Measurements from ENCODE around the gene NEUROG2. TPM values are rescaled to one million over a fixed set of nuclear protein-coding genes. Genes with fewer than 3 reads are reported as not detected.
"Not testable (repeated sequence)": the region's sequence is repeated elsewhere in the genome, so short reads cannot be mapped to it uniquely, and the experiment has no call there.

The NEUROG2 gene
- polyA plus RNA-seq, 3 donors, result 0.12 TPM; not detected in 2

GRCh38 chr4:112523008-112523721 is 7.2 kb upstream of the NEUROG2 start:
- Mint-ChIP-seq H3K27me3 (ENCODE audit: low read depth in 3 of 3) (peaks cover 88 to 91% (median 91%) of the 10 kb centered on the region in 3 donors), H3K9me3 (peaks cover 0 to 30% (median 18%) of the 10 kb centered on the region in 7 donors), H3K4me1 (peaks cover 46% of the 10 kb centered on the region), H3K27ac (peak overlapping the region in 1 of 7 donors; percentile 6), H3K4me3 (peak overlapping the region; percentile 85 to 99), H3K36me3 (peaks cover 0 to 14% of the 10 kb centered on the region in 2 donors)
- H3K79me2 ChIP-seq (ENCODE audit: insufficient read depth, low read length), result no peaks in the 10 kb centered on the region
- peaks cover 22 to 25% of the 10 kb centered on the region in 2 donors for H3K4me1 ChIP-seq (ENCODE audit: control insufficient read depth in 1 of 2, insufficient read depth in 2 of 2, low read length in 2 of 2)
- peak; percentile 37 to 63 (median 47) for DNase-seq
- H3K27ac ChIP-seq (ENCODE audit: low read depth in 1 of 2, low read length in 2 of 2), result no peak overlapping the region
- H3K9me3 ChIP-seq (replicated peaks in 1 of 2; ENCODE audit: control insufficient read depth in 1 of 2, insufficient read depth in 1 of 2, low read length in 2 of 2), result peaks cover 0 to 24% of the 10 kb centered on the region in 2 donors
- H3K4me3 ChIP-seq (replicated peaks in 1 of 3; ENCODE audit: low read depth in 2 of 3, low read length in 3 of 3), result peak overlapping the region; percentile 47 to 82 (median 65)
- H3K9ac ChIP-seq (ENCODE audit: insufficient read depth, low read length, poor library complexity, severe bottlenecking), result no peak overlapping the region
- no peaks in the 10 kb centered on the region for H4K20me1 ChIP-seq (ENCODE audit: insufficient read depth, low read length)
- intact Hi-C loops (cut with micrococcal nuclease), result loop anchor here (5.0 kb wide), 1 partner anchor 196 kb away; no protein-coding TSS in a partner anchor
- peaks cover 73 to 88% of the 10 kb centered on the region in 2 donors for H3K27me3 ChIP-seq (ENCODE audit: control insufficient read depth in 2 of 2, insufficient read depth in 2 of 2, low read length in 2 of 2)
- no peaks in the 10 kb centered on the region for H3K36me3 ChIP-seq (replicated peaks in 1 of 2; ENCODE audit: control insufficient read depth in 1 of 2, insufficient read depth in 2 of 2, low read length in 2 of 2)
- WGBS (ENCODE audit: insufficient coverage), result 7% methylated on average over 22 of the region's 37 CpGs
- H3K4me2 ChIP-seq (replicated peaks; ENCODE audit: extremely low read depth, low read length, poor library complexity, severe bottlenecking), result peak overlapping the region; percentile 92
- H2AFZ ChIP-seq (ENCODE audit: insufficient read depth, low read depth, low read length, poor library complexity, severe bottlenecking), result peak overlapping the region; percentile 74
- TF ChIP-seq CTCF (IDR thresholded peaks at IDR 0.05), result peak; percentile 34

GRCh38 chr4:112522431-112522830 is 6.5 kb upstream of the NEUROG2 start:
- Histone ChIP-seq H3K4me2 (replicated peaks; ENCODE audit: extremely low read depth, low read length, poor library complexity, severe bottlenecking) (peak overlapping the region; percentile 92), H3K27me3 (ENCODE audit: control insufficient read depth in 2 of 2, insufficient read depth in 2 of 2, low read length in 2 of 2) (peaks cover 81 to 96% of the 10 kb centered on the region in 2 donors), H3K4me3 (replicated peaks in 1 of 3; ENCODE audit: low read depth in 2 of 3, low read length in 3 of 3) (peak overlapping the region in 1 of 3 experiments; percentile 82), H3K9me3 (replicated peaks in 1 of 2; ENCODE audit: control insufficient read depth in 1 of 2, insufficient read depth in 1 of 2, low read length in 2 of 2) (peaks cover 0 to 27% of the 10 kb centered on the region in 2 donors), H3K4me1 (ENCODE audit: control insufficient read depth in 1 of 2, insufficient read depth in 2 of 2, low read length in 2 of 2) (peaks cover 24 to 26% of the 10 kb centered on the region in 2 donors)
- not testable (repeated sequence) for H3K9ac ChIP-seq (ENCODE audit: insufficient read depth, low read length, poor library complexity, severe bottlenecking); H3K36me3 ChIP-seq (replicated peaks in 1 of 2; ENCODE audit: control insufficient read depth in 1 of 2, insufficient read depth in 2 of 2, low read length in 2 of 2); H2AFZ ChIP-seq (ENCODE audit: insufficient read depth, low read depth, low read length, poor library complexity, severe bottlenecking); DNase-seq; H4K20me1 ChIP-seq (ENCODE audit: insufficient read depth, low read length); H3K27ac ChIP-seq (ENCODE audit: low read depth in 1 of 2, low read length in 2 of 2); H3K79me2 ChIP-seq (ENCODE audit: insufficient read depth, low read length)
- H3K4me3 Mint-ChIP-seq, result peak overlapping the region; percentile 85 to 99
- WGBS (ENCODE audit: insufficient coverage), result 2% methylated on average over 11 of the region's 17 CpGs
- peaks cover 0 to 37% (median 19%) of the 10 kb centered on the region in 7 donors for H3K9me3 Mint-ChIP-seq
- H3K4me1 Mint-ChIP-seq, result peaks cover 53% of the 10 kb centered on the region
- peaks cover 94 to 95% (median 94%) of the 10 kb centered on the region in 3 donors for H3K27me3 Mint-ChIP-seq (ENCODE audit: low read depth in 3 of 3)
- peak overlapping the region in 1 of 7 donors; percentile 38 for H3K27ac Mint-ChIP-seq
- intact Hi-C loops (cut with micrococcal nuclease), result loop anchor here (5.0 kb wide), 1 partner anchor 195 kb away; no protein-coding TSS in a partner anchor
- H3K36me3 Mint-ChIP-seq, result peaks cover 0 to 16% of the 10 kb centered on the region in 2 donors
